B cell (primary cell): ENCODE measurements around the gene SFMBT2. TPM values are rescaled to one million over a fixed set of nuclear protein-coding genes. Genes with fewer than 3 reads are reported as not detected.

Experiments used
- ATAC-seq: fragments of 200-7000 bp; cut with Tn5 transposase; one replicate; pipeline ENCODE4 v1.10.0; 2021; ENCODE audit warnings: low read depth, mild to moderate bottlenecking, moderate number of reproducible peaks, moderate library complexity
- CTCF ChIA-PET: fragments of 350-600 bp; sonication (Branson Sonifier 250); formaldehyde crosslinking; loops from one replicate; lab custom pipeline; 2021; ENCODE audit warnings: antibody characterized with exemption, inconsistent platforms; lab: Charles Lee
- POLR2A ChIA-PET: fragments of 350-600 bp; sonication (Branson Sonifier 250); formaldehyde crosslinking; loops from one replicate; lab custom pipeline; 2021; ENCODE audit warnings: antibody characterized with exemption; lab: Charles Lee
- DNase-seq: peaks from one replicate; pipeline ENCODE4 v3.0.0; 2013
- H2AFZ ChIP-seq: 2 replicates; pipeline ENCODE4 v1.6.1; 2012; ENCODE audit warnings: mild to moderate bottlenecking, low read depth, low read length; ENCODE audit not compliant: insufficient read depth, poor library complexity, severe bottlenecking
- H3K27ac ChIP-seq, 2 donors: 1 replicate in 1 of 2; 2 replicates in 1 of 2; pipeline ENCODE4 v1.5.1; 2012 to 2013; ENCODE audit warnings: low read length in 2 of 2, mild to moderate bottlenecking in 2 of 2, moderate library complexity in 1 of 2
- H3K27me3 ChIP-seq, 4 experiments: fragments of 200-600 bp in 1 of 4; sonication (generic) in 1 of 4; replicated peaks in 1 of 4; 1 replicate in 2 of 4; 2 replicates in 2 of 4; pipeline versions ENCODE4 v1.6.1 to v1.7.0; 2013 to 2016; ENCODE audit warnings: low read length in 3 of 4, mild to moderate bottlenecking in 2 of 4, mixed read lengths in 1 of 4, moderate library complexity in 1 of 4; ENCODE audit not compliant: insufficient read depth in 4 of 4, control insufficient read depth in 3 of 4; ENCODE audit errors: control extremely low read depth in 1 of 4
- H3K36me3 ChIP-seq, 2 experiments: replicated peaks in 1 of 2; 1 replicate in 1 of 2; 2 replicates in 1 of 2; pipeline versions ENCODE4 v1.6.1 to v1.7.1; 2013; ENCODE audit warnings: low read length in 1 of 2; ENCODE audit not compliant: insufficient read depth in 2 of 2, control insufficient read depth in 1 of 2; ENCODE audit errors: control extremely low read depth in 1 of 2, extremely low read depth in 1 of 2
- H3K4me1 ChIP-seq, 2 donors: fragments of 200-600 bp in 1 of 2; sonication (generic) in 1 of 2; 1 replicate in 1 of 2; 2 replicates in 1 of 2; pipeline versions ENCODE4 v1.5.1 to v1.6.1; 2013 to 2017; ENCODE audit warnings: low read length in 2 of 2; ENCODE audit not compliant: control insufficient read depth in 2 of 2, insufficient read depth in 2 of 2
- H3K4me2 ChIP-seq: replicated peaks from 2 replicates; pipeline ENCODE3; 2012; ENCODE audit warnings: mild to moderate bottlenecking, low read depth, low read length; ENCODE audit not compliant: poor library complexity, severe bottlenecking
- H3K4me3 ChIP-seq, 5 experiments: fragments of 200-600 bp in 1 of 5; sonication (generic) in 1 of 5; 1 replicate in 3 of 5; 2 replicates in 2 of 5; pipeline versions ENCODE4 v1.5.1 to v1.7.0; 2011 to 2016; ENCODE audit warnings: low read length in 4 of 5, mild to moderate bottlenecking in 4 of 5, low read depth in 2 of 5, control low read depth in 1 of 5, moderate library complexity in 1 of 5; ENCODE audit not compliant: insufficient read depth in 1 of 5; ENCODE audit errors: control extremely low read depth in 1 of 5, extremely low read depth in 1 of 5
- H3K79me2 ChIP-seq: fragments of 200-600 bp; sonication (generic); one replicate; pipeline ENCODE4 v1.6.0; 2016; ENCODE audit warnings: low read length; ENCODE audit not compliant: control insufficient read depth, insufficient read depth
- H3K9ac ChIP-seq: fragments of 200-600 bp; sonication (generic); 2 replicates; pipeline ENCODE4 v1.6.1; 2017; ENCODE audit warnings: mild to moderate bottlenecking, low read length, moderate library complexity
- H3K9me3 ChIP-seq, 3 donors: one replicate each; pipeline versions ENCODE4 v1.6.1 to v1.7.1; 2013; ENCODE audit warnings: low read length in 2 of 3; ENCODE audit not compliant: control insufficient read depth in 2 of 3, insufficient read depth in 1 of 3; ENCODE audit errors: control extremely low read depth in 1 of 3
- H4K20me1 ChIP-seq: 2 replicates; pipeline ENCODE4 v1.6.0; 2012; ENCODE audit warnings: mild to moderate bottlenecking, low read length; ENCODE audit not compliant: insufficient read depth, control insufficient read depth, poor library complexity, severe bottlenecking
- H3K27ac Mint-ChIP-seq: one replicate; pipeline ENCODE4 v1.8.0; 2021; ENCODE audit warnings: mixed read lengths
- H3K27me3 Mint-ChIP-seq: one replicate; pipeline ENCODE4 v1.8.0; 2021; ENCODE audit warnings: mixed read lengths
- H3K4me1 Mint-ChIP-seq: one replicate; pipeline ENCODE4 v1.8.0; 2021; ENCODE audit warnings: mixed read lengths
- H3K4me3 Mint-ChIP-seq: one replicate; pipeline ENCODE4 v1.8.0; 2021; ENCODE audit warnings: mixed read lengths
- H3K9me3 Mint-ChIP-seq: one replicate; pipeline ENCODE4 v1.8.0; 2022; ENCODE audit warnings: mixed read lengths; ENCODE audit not compliant: insufficient read depth
- EZH2 ChIP-seq: IDR thresholded peaks from 2 replicates; pipeline ENCODE4 v1.6.1; 2012; ENCODE audit warnings: borderline replicate concordance, low read depth, mild to moderate bottlenecking, moderate library complexity, low read length; ENCODE audit not compliant: insufficient read depth, poor library complexity, severe bottlenecking
- WGBS: methylation state at CpG from one replicate; pipeline ENCODE4 v1.1.5; 2013; ENCODE audit warnings: missing lambda C conversion rate; ENCODE audit not compliant: insufficient coverage; 5-methylcytosine and 5-hydroxymethylcytosine counted together
- intact Hi-C: fragments of 100-400 bp; cut with micrococcal nuclease; formaldehyde crosslinking; loops from one replicate; pipeline ENCODE4 v1.10.0; 2022
- polyA plus RNA-seq: library from polyadenylated mRNA; depleted of rRNA; stranded (reverse); fragments of >200 nt; gene quantifications from 2 replicates; pipeline ENCODE4 v1.2.3, GENCODE V29; 2012
- total RNA-seq, 2 donors: library from RNA; stranded (reverse); fragments of 120-200 nt in 1 of 2; gene quantifications; 1 replicate in 1 of 2; 2 replicates in 1 of 2; pipeline versions ENCODE4 v1.2.3 to v1.2.4, GENCODE V29; 2013 to 2022
- TF ChIP-seq, protein P1 (sequence below): fragments of 200-600 bp; IDR thresholded peaks from one replicate; pipeline ENCODE4 v1.8.0; 2022; ENCODE audit warnings: antibody characterized with exemption, mild to moderate bottlenecking

Gene SFMBT2
- total and polyA plus RNA-seq, 2 donors (not counting 1 experiment from before 2014, with no cell fraction given) = 2.3 to 24.0 TPM

DNA sequence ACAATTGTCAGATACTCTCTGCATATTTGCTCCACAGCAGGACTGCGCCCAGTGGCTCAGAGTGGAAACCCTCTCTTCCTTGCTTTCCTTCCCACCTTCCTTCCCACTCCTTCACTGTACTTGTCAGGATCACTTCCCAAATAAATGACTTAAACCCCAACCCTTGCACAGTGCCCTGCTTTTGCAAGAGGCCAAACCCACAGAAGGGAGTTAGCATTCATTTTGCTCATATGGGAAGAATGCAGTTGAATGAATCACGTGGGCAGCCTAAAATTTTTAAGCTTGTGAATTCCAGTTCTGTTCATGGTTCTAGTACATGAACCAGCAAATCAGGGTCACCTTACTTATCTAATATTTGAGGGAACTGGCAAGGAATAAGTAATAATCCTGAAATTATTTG lies 47.7 kb upstream of the SFMBT2 start:
- no peak overlapping the region for H3K4me2 ChIP-seq
- Mint-ChIP-seq H3K4me3 (no peak overlapping the region), H3K9me3 (no peaks in the 10 kb centered on the region), H3K27me3 (no peaks in the 10 kb centered on the region), H3K4me1 (peaks cover 18% of the 10 kb centered on the region), H3K27ac (no peak overlapping the region)
- H3K4me3 ChIP-seq = no peak overlapping the region
- peaks cover 6 to 10% of the 10 kb centered on the region in 2 donors for H3K4me1 ChIP-seq
- no peaks in the 10 kb centered on the region for H3K27me3 ChIP-seq
- H2AFZ ChIP-seq = no peak overlapping the region
- POLR2A ChIA-PET = no interaction called here
- CTCF ChIA-PET = no interaction called here
- H4K20me1 ChIP-seq = no peaks in the 10 kb centered on the region
- no peak overlapping the region for H3K9ac ChIP-seq
- H3K79me2 ChIP-seq = no peaks in the 10 kb centered on the region
- no peak for TF ChIP-seq EZH2
- TF ChIP-seq, protein P1, sequence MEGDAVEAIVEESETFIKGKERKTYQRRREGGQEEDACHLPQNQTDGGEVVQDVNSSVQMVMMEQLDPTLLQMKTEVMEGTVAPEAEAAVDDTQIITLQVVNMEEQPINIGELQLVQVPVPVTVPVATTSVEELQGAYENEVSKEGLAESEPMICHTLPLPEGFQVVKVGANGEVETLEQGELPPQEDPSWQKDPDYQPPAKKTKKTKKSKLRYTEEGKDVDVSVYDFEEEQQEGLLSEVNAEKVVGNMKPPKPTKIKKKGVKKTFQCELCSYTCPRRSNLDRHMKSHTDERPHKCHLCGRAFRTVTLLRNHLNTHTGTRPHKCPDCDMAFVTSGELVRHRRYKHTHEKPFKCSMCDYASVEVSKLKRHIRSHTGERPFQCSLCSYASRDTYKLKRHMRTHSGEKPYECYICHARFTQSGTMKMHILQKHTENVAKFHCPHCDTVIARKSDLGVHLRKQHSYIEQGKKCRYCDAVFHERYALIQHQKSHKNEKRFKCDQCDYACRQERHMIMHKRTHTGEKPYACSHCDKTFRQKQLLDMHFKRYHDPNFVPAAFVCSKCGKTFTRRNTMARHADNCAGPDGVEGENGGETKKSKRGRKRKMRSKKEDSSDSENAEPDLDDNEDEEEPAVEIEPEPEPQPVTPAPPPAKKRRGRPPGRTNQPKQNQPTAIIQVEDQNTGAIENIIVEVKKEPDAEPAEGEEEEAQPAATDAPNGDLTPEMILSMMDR = no peak
- DNase-seq = no peak
- H3K27ac ChIP-seq = no peak overlapping the region
- WGBS = 100% methylated on average over 1 of the region's 2 CpGs
- H3K9me3 ChIP-seq = no peaks in the 10 kb centered on the region
- intact Hi-C loops = no loop called here
- ATAC-seq = no peak
- no peaks in the 10 kb centered on the region for H3K36me3 ChIP-seq

GRCh38 chr10:7457478-7458316 lies 46.9 kb upstream of the SFMBT2 start:
- Histone ChIP-seq H3K27ac (no peak overlapping the region), H3K4me2 (peak overlapping the region; percentile 16), H3K79me2 (no peaks in the 10 kb centered on the region), H3K9ac (no peak overlapping the region), H3K27me3 (no peaks in the 10 kb centered on the region), H3K36me3 (no peaks in the 10 kb centered on the region), H2AFZ (peak overlapping the region; percentile 31), H3K9me3 (no peaks in the 10 kb centered on the region), H4K20me1 (no peaks in the 10 kb centered on the region), H3K4me3 (no peak overlapping the region), H3K4me1 (peaks cover 6 to 10% of the 10 kb centered on the region in 2 donors)
- Mint-ChIP-seq H3K27ac (peak overlapping the region; percentile 10), H3K4me1 (peaks cover 18% of the 10 kb centered on the region), H3K9me3 (no peaks in the 10 kb centered on the region), H3K27me3 (no peaks in the 10 kb centered on the region), H3K4me3 (no peak overlapping the region)
- ChIA-PET POLR2A (no interaction called here), CTCF (no interaction called here)
- no peak for TF ChIP-seq EZH2
- TF ChIP-seq, protein P1 = no peak
- ATAC-seq = peak; percentile 14
- intact Hi-C loops = no loop called here
- DNase-seq = no peak
- 72% methylated on average over 11 of the region's 14 CpGs for WGBS
